ENCODE data around the gene SLC4A4. TPM values are rescaled to one million over a fixed set of nuclear protein-coding genes. Genes with fewer than 3 reads are reported as not detected.

Gene SLC4A4
- total RNA-seq, 1 donor from 2014 or later = 3.2 TPM

DNA sequence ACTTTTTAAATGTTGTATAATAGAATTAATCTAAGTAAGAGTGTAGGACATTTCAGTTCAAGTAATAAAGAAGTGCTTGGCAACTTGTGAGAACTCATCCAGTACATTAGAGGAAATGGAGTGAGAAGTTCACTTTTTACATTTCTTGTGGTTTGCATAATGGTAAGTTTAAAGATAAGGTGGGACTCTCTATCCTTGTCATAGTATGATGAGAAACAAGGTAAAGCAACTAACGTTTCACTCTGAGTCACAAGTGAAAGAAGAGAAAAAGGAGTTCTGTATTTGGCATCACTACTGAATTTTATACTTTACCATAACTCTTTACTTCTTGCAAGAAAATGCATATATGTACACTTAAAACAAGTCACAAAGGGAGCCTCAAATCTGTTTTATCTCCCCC, 219.4 kb downstream of the SLC4A4 start:
- Histone ChIP-seq H3K4me3 (no peak overlapping the region), H3K9me3 (no peaks in the 10 kb centered on the region), H3K27ac (no peak overlapping the region), H3K36me3 (no peaks in the 10 kb centered on the region), H3K27me3 (no peaks in the 10 kb centered on the region), H3K4me1 (no peaks in the 10 kb centered on the region)
- TF ChIP-seq POLR2A (IDR thresholded peaks at IDR 0.05) (no peak), POLR2AphosphoS5 (IDR thresholded peaks at IDR 0.05; ENCODE audit: insufficient read depth in 1 of 2, low read depth in 1 of 2) (no peak), CTCF (IDR thresholded peaks at IDR 0.05) (no peak)
- DNase-seq (ENCODE audit: extremely low spot score in 2 of 2) = no peak
- intact Hi-C loops (cut with DNase I) = no loop called here

DNA sequence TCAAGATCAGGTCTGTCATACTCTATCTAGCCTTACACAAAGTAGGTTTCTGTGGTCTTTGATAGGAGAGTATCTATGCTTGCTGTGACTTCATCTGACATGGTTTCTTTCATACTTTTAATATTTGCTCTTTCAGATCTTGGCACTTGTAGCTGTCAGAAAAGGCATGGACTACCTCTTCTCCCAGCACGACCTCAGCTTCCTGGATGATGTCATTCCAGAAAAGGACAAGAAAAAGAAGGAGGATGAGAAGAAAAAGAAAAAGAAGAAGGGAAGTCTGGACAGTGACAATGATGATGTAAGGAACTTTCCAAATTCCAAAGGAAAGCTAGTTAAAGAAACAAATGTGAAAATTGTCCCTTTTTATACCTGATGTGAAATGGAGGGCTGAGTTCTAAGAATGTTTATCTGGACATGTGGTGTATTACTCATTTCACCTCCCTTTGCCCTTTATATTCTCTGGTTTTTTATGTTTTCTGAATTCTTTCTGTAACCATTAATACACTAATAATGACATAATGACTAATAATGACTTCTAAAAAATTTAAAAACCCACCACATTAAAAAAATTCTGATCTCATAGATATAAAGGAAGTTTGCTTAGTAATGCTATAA, 221.2 kb downstream of the SLC4A4 start:
- H3K36me3 ChIP-seq = no peaks in the 10 kb centered on the region
- H3K9me3 ChIP-seq = no peaks in the 10 kb centered on the region
- TF ChIP-seq POLR2AphosphoS5 (IDR thresholded peaks at IDR 0.05; ENCODE audit: insufficient read depth in 1 of 2, low read depth in 1 of 2) (no peak), POLR2A (IDR thresholded peaks at IDR 0.05) (no peak), CTCF (IDR thresholded peaks at IDR 0.05) (no peak)
- no peaks in the 10 kb centered on the region for H3K4me1 ChIP-seq
- H3K4me3 ChIP-seq = no peak overlapping the region
- H3K27me3 ChIP-seq = no peaks in the 10 kb centered on the region
- no peak overlapping the region for H3K27ac ChIP-seq
- DNase-seq (ENCODE audit: extremely low spot score in 2 of 2) = no peak
- intact Hi-C loops (cut with DNase I) = no loop called here

DNA sequence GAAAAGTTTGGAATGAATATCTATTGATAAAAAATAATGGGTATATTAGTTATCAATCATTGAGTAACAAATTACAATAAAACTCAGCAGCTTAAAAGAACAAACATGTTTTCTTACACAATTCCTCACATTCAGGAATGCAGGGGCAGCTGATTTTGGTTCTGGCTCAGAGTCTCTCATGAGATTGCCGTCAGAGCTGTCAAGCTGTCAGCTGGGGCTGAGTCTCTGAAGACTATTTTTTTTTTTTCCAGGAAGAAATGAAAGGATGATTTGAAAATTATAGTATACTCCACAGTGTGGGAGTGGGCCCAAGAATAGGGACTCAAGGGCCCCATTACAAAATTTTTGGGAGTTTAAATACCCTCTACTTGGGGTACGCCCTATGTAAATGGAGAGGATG, 226.0 kb downstream of the SLC4A4 start:
- Histone ChIP-seq H3K4me3 (no peak overlapping the region), H3K27me3 (no peaks in the 10 kb centered on the region), H3K36me3 (no peaks in the 10 kb centered on the region), H3K4me1 (no peaks in the 10 kb centered on the region), H3K9me3 (no peaks in the 10 kb centered on the region), H3K27ac (no peak overlapping the region)
- TF ChIP-seq POLR2AphosphoS5 (IDR thresholded peaks at IDR 0.05; ENCODE audit: insufficient read depth in 1 of 2, low read depth in 1 of 2) (no peak), CTCF (IDR thresholded peaks at IDR 0.05) (no peak), POLR2A (IDR thresholded peaks at IDR 0.05) (no peak)
- intact Hi-C loops (cut with DNase I) = no loop called here
- DNase-seq (ENCODE audit: extremely low spot score in 2 of 2) = no peak

DNA sequence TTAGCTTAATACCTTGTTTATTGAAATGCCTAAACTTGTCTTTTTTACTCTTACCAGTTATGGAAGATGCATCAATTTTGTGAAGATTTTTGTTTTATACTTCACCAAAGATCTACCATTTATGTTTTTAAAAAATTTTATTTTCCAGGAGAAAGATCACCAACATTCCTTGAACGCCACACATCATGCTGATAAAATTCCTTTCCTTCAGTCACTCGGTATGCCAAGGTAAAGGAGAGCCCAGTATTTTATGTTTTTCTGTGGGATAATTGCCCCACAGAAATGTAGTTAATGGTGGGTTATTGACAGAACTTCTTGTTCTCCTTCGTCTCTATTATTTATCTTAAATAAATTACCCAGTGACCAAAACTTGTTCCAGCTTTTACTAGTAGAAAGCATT, 228.0 kb downstream of the SLC4A4 start:
- TF ChIP-seq POLR2A (IDR thresholded peaks at IDR 0.05) (no peak), CTCF (IDR thresholded peaks at IDR 0.05) (no peak), POLR2AphosphoS5 (IDR thresholded peaks at IDR 0.05; ENCODE audit: insufficient read depth in 1 of 2, low read depth in 1 of 2) (no peak)
- Histone ChIP-seq H3K27me3 (no peaks in the 10 kb centered on the region), H3K9me3 (no peaks in the 10 kb centered on the region), H3K36me3 (no peaks in the 10 kb centered on the region), H3K4me1 (no peaks in the 10 kb centered on the region), H3K27ac (no peak overlapping the region), H3K4me3 (no peak overlapping the region)
- intact Hi-C loops (cut with DNase I) = no loop called here
- no peak for DNase-seq (ENCODE audit: extremely low spot score in 2 of 2)

GRCh38 chr4:71568131-71568530, 229.3 kb downstream of the SLC4A4 start:
- no peak overlapping the region for H3K4me3 ChIP-seq
- intact Hi-C loops (cut with DNase I) = no loop called here
- no peaks in the 10 kb centered on the region for H3K9me3 ChIP-seq
- no peaks in the 10 kb centered on the region for H3K36me3 ChIP-seq
- DNase-seq (ENCODE audit: extremely low spot score in 2 of 2) = no peak
- H3K27ac ChIP-seq = no peak overlapping the region
- H3K4me1 ChIP-seq = no peaks in the 10 kb centered on the region
- H3K27me3 ChIP-seq = no peaks in the 10 kb centered on the region
- TF ChIP-seq POLR2A (IDR thresholded peaks at IDR 0.05) = no peak
- TF ChIP-seq POLR2AphosphoS5 (IDR thresholded peaks at IDR 0.05; ENCODE audit: insufficient read depth in 1 of 2, low read depth in 1 of 2) = no peak
- TF ChIP-seq CTCF (IDR thresholded peaks at IDR 0.05) = no peak

Measured in vagina (tissue), 2 donors.